Measurements from ENCODE around the gene PTPRG.

- TF ChIP-seq, protein P1, sequence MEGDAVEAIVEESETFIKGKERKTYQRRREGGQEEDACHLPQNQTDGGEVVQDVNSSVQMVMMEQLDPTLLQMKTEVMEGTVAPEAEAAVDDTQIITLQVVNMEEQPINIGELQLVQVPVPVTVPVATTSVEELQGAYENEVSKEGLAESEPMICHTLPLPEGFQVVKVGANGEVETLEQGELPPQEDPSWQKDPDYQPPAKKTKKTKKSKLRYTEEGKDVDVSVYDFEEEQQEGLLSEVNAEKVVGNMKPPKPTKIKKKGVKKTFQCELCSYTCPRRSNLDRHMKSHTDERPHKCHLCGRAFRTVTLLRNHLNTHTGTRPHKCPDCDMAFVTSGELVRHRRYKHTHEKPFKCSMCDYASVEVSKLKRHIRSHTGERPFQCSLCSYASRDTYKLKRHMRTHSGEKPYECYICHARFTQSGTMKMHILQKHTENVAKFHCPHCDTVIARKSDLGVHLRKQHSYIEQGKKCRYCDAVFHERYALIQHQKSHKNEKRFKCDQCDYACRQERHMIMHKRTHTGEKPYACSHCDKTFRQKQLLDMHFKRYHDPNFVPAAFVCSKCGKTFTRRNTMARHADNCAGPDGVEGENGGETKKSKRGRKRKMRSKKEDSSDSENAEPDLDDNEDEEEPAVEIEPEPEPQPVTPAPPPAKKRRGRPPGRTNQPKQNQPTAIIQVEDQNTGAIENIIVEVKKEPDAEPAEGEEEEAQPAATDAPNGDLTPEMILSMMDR (IDR thresholded peaks at IDR 0.05; ENCODE audit: low read depth, low read length) = no peak
- TF ChIP-seq EZH2phosphoT487 (IDR thresholded peaks at IDR 0.05; ENCODE audit: low read depth) = no peak
Observed at GRCh38 chr3:62284442-62284841, 723.1 kb downstream of the PTPRG start.

Data from OCI-LY3 (cell line).